HEK293T (cell line): ENCODE data around the gene NSMCE4A.
A peak's percentile ranks its signal among the peaks of the same experiment; 100 is the strongest.

Experiments used
- ARNT ChIP-seq: fragments of 450-650 bp; IDR thresholded peaks from 2 replicates; pipeline ENCODE4 v1.6.1; 2017; ENCODE audit warnings: mild to moderate bottlenecking
- FOXA1 ChIP-seq: fragments of 450-650 bp; IDR thresholded peaks from 2 replicates; pipeline ENCODE4 v1.6.1; 2016; ENCODE audit warnings: mild to moderate bottlenecking
- FOXM1 ChIP-seq: fragments of 450-650 bp; IDR thresholded peaks from 2 replicates; pipeline ENCODE4 v1.6.1; 2017; ENCODE audit warnings: mild to moderate bottlenecking, borderline replicate concordance
- L3MBTL2 ChIP-seq: fragments of 450-650 bp; conservative IDR thresholded peaks from 2 replicates; pipeline ENCODE4 v1.6.1; 2016; ENCODE audit warnings: mild to moderate bottlenecking
- SP1 ChIP-seq: fragments of 450-650 bp; IDR thresholded peaks from 2 replicates; pipeline ENCODE4 v1.6.1; 2017
- SUZ12 ChIP-seq: fragments of 450-650 bp; IDR thresholded peaks from 2 replicates; pipeline ENCODE4 v1.6.1; 2016; ENCODE audit warnings: mild to moderate bottlenecking
- TARDBP ChIP-seq: fragments of 450-650 bp; IDR thresholded peaks from 2 replicates; pipeline ENCODE4 v1.6.1; 2016

DNA sequence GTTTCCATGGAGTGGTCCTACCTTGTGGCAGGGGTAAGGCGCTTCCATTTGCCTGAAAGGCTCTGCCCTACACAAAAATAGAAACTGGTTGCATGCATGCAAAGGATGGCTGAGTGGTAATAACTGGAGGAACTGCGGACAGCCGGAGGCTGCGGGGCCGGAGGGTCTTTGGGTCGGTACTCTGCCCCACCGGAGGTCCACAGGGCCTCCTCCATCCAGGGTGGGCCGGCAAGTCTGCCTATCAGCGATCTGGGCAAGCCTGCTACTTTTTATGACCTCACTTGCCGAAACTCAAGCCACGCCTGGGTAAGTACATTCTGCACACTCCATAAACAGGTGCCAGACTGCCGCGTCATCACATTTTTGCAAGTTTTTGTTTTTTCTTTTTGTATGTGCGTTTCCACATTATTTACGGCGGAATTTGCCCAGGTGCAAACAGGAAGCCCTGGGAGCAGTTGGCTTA is 44.0 kb upstream of the NSMCE4A start:
- TF ChIP-seq FOXM1 (no peak), SUZ12 (no peak), SP1 (no peak), TARDBP (no peak), ARNT (no peak), L3MBTL2 (peak; percentile 42; the same call in 1 of the 2 replicates), FOXA1 (no peak)
